ENCODE results near the gene ITGA5. TPM values are rescaled to one million over a fixed set of nuclear protein-coding genes. Genes with fewer than 3 reads are reported as not detected.

ITGA5 gene
- total and polyA plus RNA-seq, 9 of the 15 experiments (the other 6 are each of a cell fraction or from before 2014, with no cell fraction given): 9.1 to 82.1 (median 47.4) TPM

DNA sequence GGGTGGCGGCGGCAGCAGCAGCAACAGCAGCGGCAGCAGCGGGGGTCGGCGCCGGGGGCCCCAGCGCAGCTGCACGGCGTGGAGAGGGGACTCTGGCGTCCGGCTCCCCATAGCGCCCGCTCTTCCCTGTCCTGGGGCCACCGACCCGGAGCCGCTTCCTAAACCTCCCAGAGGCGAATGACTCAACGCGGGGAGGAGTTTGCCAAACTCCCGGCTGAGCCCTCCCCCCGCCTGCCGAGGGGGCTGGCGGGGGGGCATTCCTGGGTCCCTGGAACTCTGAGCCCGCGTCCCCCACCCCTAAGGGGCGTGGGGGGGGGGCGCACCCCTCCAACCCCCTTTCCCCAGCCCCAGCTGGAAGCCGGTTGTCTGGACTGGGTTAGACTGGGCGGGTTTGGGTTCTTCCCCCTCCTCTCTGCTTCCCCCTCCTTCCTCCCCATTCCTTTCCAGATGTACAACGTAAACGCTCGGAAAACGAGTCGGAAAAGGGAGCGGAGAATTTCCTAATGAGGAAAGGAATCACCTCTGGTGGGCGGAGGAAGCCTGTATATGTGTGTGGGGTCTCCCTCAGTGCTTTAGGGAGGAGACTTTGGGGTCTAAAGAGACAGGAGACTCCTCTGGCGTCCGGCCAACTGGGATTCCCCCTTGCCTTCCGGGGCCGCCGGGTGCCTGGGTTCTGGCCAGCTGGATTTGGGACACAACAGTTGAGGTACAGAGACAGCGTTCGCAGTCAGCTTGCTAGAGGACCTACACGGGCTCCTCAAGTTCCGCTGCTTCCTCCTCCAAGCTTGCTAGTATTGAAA is at the start of gene ITGA5 (continued):
- TF ChIP-seq, protein P1, sequence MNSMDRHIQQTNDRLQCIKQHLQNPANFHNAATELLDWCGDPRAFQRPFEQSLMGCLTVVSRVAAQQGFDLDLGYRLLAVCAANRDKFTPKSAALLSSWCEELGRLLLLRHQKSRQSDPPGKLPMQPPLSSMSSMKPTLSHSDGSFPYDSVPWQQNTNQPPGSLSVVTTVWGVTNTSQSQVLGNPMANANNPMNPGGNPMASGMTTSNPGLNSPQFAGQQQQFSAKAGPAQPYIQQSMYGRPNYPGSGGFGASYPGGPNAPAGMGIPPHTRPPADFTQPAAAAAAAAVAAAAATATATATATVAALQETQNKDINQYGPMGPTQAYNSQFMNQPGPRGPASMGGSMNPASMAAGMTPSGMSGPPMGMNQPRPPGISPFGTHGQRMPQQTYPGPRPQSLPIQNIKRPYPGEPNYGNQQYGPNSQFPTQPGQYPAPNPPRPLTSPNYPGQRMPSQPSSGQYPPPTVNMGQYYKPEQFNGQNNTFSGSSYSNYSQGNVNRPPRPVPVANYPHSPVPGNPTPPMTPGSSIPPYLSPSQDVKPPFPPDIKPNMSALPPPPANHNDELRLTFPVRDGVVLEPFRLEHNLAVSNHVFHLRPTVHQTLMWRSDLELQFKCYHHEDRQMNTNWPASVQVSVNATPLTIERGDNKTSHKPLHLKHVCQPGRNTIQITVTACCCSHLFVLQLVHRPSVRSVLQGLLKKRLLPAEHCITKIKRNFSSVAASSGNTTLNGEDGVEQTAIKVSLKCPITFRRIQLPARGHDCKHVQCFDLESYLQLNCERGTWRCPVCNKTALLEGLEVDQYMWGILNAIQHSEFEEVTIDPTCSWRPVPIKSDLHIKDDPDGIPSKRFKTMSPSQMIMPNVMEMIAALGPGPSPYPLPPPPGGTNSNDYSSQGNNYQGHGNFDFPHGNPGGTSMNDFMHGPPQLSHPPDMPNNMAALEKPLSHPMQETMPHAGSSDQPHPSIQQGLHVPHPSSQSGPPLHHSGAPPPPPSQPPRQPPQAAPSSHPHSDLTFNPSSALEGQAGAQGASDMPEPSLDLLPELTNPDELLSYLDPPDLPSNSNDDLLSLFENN (IDR thresholded peaks at IDR 0.05; ENCODE audit: low read depth in 2 of 2, low read length in 2 of 2): no peak
- TF ChIP-seq MCM2 (IDR thresholded peaks at IDR 0.05; ENCODE audit: low read depth): no peak
- TF ChIP-seq BACH1 (tag; IDR thresholded peaks at IDR 0.05): no peak
- TF ChIP-seq, protein P2, sequence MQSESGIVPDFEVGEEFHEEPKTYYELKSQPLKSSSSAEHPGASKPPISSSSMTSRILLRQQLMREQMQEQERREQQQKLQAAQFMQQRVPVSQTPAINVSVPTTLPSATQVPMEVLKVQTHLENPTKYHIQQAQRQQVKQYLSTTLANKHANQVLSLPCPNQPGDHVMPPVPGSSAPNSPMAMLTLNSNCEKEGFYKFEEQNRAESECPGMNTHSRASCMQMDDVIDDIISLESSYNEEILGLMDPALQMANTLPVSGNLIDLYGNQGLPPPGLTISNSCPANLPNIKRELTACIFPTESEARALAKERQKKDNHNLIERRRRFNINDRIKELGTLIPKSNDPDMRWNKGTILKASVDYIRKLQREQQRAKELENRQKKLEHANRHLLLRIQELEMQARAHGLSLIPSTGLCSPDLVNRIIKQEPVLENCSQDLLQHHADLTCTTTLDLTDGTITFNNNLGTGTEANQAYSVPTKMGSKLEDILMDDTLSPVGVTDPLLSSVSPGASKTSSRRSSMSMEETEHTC (IDR thresholded peaks at IDR 0.05): no peak
- TF ChIP-seq GATAD2B (IDR thresholded peaks at IDR 0.05; ENCODE audit: borderline replicate concordance): peak; percentile 65; the same call in 1 of the 2 replicates
- no peak for TF ChIP-seq NR2C1 (IDR thresholded peaks at IDR 0.05)
- no peak for TF ChIP-seq NR2C1 (tag; IDR thresholded peaks at IDR 0.05)
- TF ChIP-seq, protein P3, sequence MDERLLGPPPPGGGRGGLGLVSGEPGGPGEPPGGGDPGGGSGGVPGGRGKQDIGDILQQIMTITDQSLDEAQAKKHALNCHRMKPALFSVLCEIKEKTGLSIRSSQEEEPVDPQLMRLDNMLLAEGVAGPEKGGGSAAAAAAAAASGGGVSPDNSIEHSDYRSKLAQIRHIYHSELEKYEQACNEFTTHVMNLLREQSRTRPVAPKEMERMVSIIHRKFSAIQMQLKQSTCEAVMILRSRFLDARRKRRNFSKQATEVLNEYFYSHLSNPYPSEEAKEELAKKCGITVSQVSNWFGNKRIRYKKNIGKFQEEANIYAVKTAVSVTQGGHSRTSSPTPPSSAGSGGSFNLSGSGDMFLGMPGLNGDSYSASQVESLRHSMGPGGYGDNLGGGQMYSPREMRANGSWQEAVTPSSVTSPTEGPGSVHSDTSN (CRISPR knock-in tag; IDR thresholded peaks at IDR 0.05; ENCODE audit: low read depth): no peak
- TF ChIP-seq, protein P3 (tag; conservative IDR thresholded peaks at IDR 0.05; ENCODE audit: low read depth): no peak
- no peak for TF ChIP-seq CBX3 (IDR thresholded peaks at IDR 0.05; ENCODE audit: borderline replicate concordance in 1 of 2, low read length in 2 of 2)
- TF ChIP-seq, protein P4, sequence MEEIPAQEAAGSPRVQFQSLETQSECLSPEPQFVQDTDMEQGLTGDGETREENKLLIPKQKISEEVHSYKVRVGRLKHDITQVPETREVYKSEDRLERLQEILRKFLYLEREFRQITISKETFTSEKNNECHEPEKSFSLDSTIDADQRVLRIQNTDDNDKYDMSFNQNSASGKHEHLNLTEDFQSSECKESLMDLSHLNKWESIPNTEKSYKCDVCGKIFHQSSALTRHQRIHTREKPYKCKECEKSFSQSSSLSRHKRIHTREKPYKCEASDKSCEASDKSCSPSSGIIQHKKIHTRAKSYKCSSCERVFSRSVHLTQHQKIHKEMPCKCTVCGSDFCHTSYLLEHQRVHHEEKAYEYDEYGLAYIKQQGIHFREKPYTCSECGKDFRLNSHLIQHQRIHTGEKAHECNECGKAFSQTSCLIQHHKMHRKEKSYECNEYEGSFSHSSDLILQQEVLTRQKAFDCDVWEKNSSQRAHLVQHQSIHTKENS (CRISPR knock-in tag; IDR thresholded peaks at IDR 0.05): no peak
- TF ChIP-seq SIRT6 (IDR thresholded peaks at IDR 0.05; ENCODE audit: low read depth, low read length): no peak
- no peak for TF ChIP-seq NCOA4 (IDR thresholded peaks at IDR 0.05; ENCODE audit: partially characterized antibody)
- TF ChIP-seq, protein P5, sequence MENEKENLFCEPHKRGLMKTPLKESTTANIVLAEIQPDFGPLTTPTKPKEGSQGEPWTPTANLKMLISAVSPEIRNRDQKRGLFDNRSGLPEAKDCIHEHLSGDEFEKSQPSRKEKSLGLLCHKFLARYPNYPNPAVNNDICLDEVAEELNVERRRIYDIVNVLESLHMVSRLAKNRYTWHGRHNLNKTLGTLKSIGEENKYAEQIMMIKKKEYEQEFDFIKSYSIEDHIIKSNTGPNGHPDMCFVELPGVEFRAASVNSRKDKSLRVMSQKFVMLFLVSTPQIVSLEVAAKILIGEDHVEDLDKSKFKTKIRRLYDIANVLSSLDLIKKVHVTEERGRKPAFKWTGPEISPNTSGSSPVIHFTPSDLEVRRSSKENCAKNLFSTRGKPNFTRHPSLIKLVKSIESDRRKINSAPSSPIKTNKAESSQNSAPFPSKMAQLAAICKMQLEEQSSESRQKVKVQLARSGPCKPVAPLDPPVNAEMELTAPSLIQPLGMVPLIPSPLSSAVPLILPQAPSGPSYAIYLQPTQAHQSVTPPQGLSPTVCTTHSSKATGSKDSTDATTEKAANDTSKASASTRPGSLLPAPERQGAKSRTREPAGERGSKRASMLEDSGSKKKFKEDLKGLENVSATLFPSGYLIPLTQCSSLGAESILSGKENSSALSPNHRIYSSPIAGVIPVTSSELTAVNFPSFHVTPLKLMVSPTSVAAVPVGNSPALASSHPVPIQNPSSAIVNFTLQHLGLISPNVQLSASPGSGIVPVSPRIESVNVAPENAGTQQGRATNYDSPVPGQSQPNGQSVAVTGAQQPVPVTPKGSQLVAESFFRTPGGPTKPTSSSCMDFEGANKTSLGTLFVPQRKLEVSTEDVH (IDR thresholded peaks at IDR 0.05; ENCODE audit: low read depth, partially characterized antibody): no peak
